Activated naive CD8-positive, alpha-beta T cell treated with anti-CD3 and anti-CD28 coated beads, Interleukin-2, amount 10 ng/mL, durations not matched to agents 7 days and 5 days (primary cell): ENCODE data around the gene SOS1. TPM values are rescaled to one million over a fixed set of nuclear protein-coding genes. Genes with fewer than 3 reads are reported as not detected.
A peak's percentile ranks its signal among the peaks of the same experiment; 100 is the strongest.
"Not testable (repeated sequence)": the region's sequence is repeated elsewhere in the genome, so short reads cannot be mapped to it uniquely, and the experiment has no call there.

Experiments
- ATAC-seq: fragments of 150-1000 bp; cut with Tn5 transposase; one replicate; pipeline ENCODE4 v1.10.0; 2021; ENCODE audit warnings: low read depth, moderate library complexity
- POLR2A ChIA-PET: fragments of 350-600 bp; sonication (Branson Sonifier 250); formaldehyde crosslinking; loops from one replicate; lab custom pipeline; 2021; ENCODE audit warnings: antibody characterized with exemption; lab: Charles Lee
- DNase-seq: peaks from one replicate; pipeline ENCODE4 v3.0.0; 2021
- H3K27ac Mint-ChIP-seq: one replicate; pipeline ENCODE4 v1.8.0; 2022; ENCODE audit warnings: mild to moderate bottlenecking, mixed read lengths
- H3K27me3 Mint-ChIP-seq: one replicate; pipeline ENCODE4 v1.8.0; 2022; ENCODE audit warnings: mild to moderate bottlenecking, moderate library complexity, mixed read lengths
- H3K36me3 Mint-ChIP-seq: one replicate; pipeline ENCODE4 v1.8.0; 2021; ENCODE audit warnings: mild to moderate bottlenecking, mixed read lengths
- H3K4me1 Mint-ChIP-seq: one replicate; pipeline ENCODE4 v1.8.0; 2021; ENCODE audit warnings: mixed read lengths
- H3K4me3 Mint-ChIP-seq: one replicate; pipeline ENCODE4 v1.8.0; 2022; ENCODE audit warnings: mild to moderate bottlenecking, moderate library complexity, mixed read lengths
- H3K9me3 Mint-ChIP-seq: one replicate; pipeline ENCODE4 v1.8.0; 2021; ENCODE audit warnings: mixed read lengths
- total RNA-seq, 2 experiments: library from RNA; stranded (reverse); gene quantifications; one replicate each; pipeline ENCODE4 v1.2.3, GENCODE V29; 2021

Gene SOS1
- total RNA-seq, 2 experiments from 2014 or later, result 154 to 168 TPM

- DNase-seq (no peak), ATAC-seq (no peak)
- H3K4me1 Mint-ChIP-seq, result peaks cover 27% of the 10 kb centered on the region
- H3K9me3 Mint-ChIP-seq, result no peaks in the 10 kb centered on the region
- H3K36me3 Mint-ChIP-seq, result peaks cover 18% of the 10 kb centered on the region
- H3K4me3 Mint-ChIP-seq, result no peak overlapping the region
- POLR2A ChIA-PET, result no interaction called here
- no peaks in the 10 kb centered on the region for H3K27me3 Mint-ChIP-seq
- H3K27ac Mint-ChIP-seq, result no peak overlapping the region
Observed at GRCh38 chr2:39080152-39080551, 40.7 kb downstream of the SOS1 start.

- DNase-seq (no peak), ATAC-seq (no peak)
- POLR2A ChIA-PET, result interaction anchor here (0.7 to 0.8 kb wide), 2 partner anchors 18 to 44 kb away, joined by 3 read pairs; no protein-coding TSS in a partner anchor
- Mint-ChIP-seq H3K36me3 (peaks cover 34% of the 10 kb centered on the region), H3K9me3 (no peaks in the 10 kb centered on the region), H3K27me3 (no peaks in the 10 kb centered on the region), H3K4me1 (peaks cover 41% of the 10 kb centered on the region), H3K4me3 (no peak overlapping the region), H3K27ac (peak overlapping the region; percentile 50)
Observed at GRCh38 chr2:39069890-39070465, 50.9 kb downstream of the SOS1 start.

GRCh38 chr2:39069136-39069515 is 51.7 kb downstream of the SOS1 start:
- ATAC-seq (peak; percentile 29), DNase-seq (no peak)
- H3K9me3 Mint-ChIP-seq, result no peaks in the 10 kb centered on the region
- no peaks in the 10 kb centered on the region for H3K27me3 Mint-ChIP-seq
- peaks cover 37% of the 10 kb centered on the region for H3K4me1 Mint-ChIP-seq
- no peak overlapping the region for H3K4me3 Mint-ChIP-seq
- H3K27ac Mint-ChIP-seq, result no peak overlapping the region
- peaks cover 28% of the 10 kb centered on the region for H3K36me3 Mint-ChIP-seq
- POLR2A ChIA-PET, result interaction anchor here (0.6 to 0.8 kb wide), 2 partner anchors 45 to 200 kb away, joined by 3 to 4 read pairs; no protein-coding TSS in a partner anchor

- Mint-ChIP-seq H3K36me3 (peaks cover 28% of the 10 kb centered on the region), H3K27ac (no peak overlapping the region), H3K4me1 (peaks cover 40% of the 10 kb centered on the region), H3K9me3 (no peaks in the 10 kb centered on the region), H3K27me3 (no peaks in the 10 kb centered on the region), H3K4me3 (no peak overlapping the region)
- no peak for DNase-seq
- peak; percentile 34 for ATAC-seq
- POLR2A ChIA-PET, result interaction anchor here (1.0 kb wide), 1 partner anchor 52 kb away, joined by 3 read pairs; the partner anchor contains the start of gene SOS1
Observed at GRCh38 chr2:39068299-39069135, 52.3 kb downstream of the SOS1 start.

GRCh38 chr2:39065616-39066015 is 55.2 kb downstream of the SOS1 start:
- Mint-ChIP-seq H3K27ac (peak overlapping the region; percentile 70), H3K36me3 (peaks cover 29% of the 10 kb centered on the region), H3K27me3 (no peaks in the 10 kb centered on the region), H3K9me3 (no peaks in the 10 kb centered on the region), H3K4me3 (no peak overlapping the region), H3K4me1 (peaks cover 39% of the 10 kb centered on the region)
- ATAC-seq (no peak), DNase-seq (no peak)
- POLR2A ChIA-PET, result interaction anchor here (1.2 kb wide), 1 partner anchor 46 kb away, joined by 3 read pairs; no protein-coding TSS in a partner anchor

GRCh38 chr2:39062320-39062719 is 58.5 kb downstream of the SOS1 start:
- POLR2A ChIA-PET, result interaction anchor here (2.0 kb wide), 1 partner anchor 166 kb away, joined by 5 read pairs; no protein-coding TSS in a partner anchor
- H3K27ac Mint-ChIP-seq, result no peak overlapping the region

GRCh38 chr2:39061280-39061679 is 59.6 kb downstream of the SOS1 start:
- POLR2A ChIA-PET, result interaction anchor here (2.0 kb wide), 1 partner anchor 167 kb away, joined by 5 read pairs; no protein-coding TSS in a partner anchor
- H3K27me3 Mint-ChIP-seq, result no peaks in the 10 kb centered on the region
- DNase-seq, result no peak
- ATAC-seq, result no peak
- no peak overlapping the region for H3K4me3 Mint-ChIP-seq
- H3K9me3 Mint-ChIP-seq, result no peaks in the 10 kb centered on the region
- peaks cover 19% of the 10 kb centered on the region for H3K36me3 Mint-ChIP-seq
- no peak overlapping the region for H3K27ac Mint-ChIP-seq
- peaks cover 32% of the 10 kb centered on the region for H3K4me1 Mint-ChIP-seq

More at GRCh38 chr2:39062320-39062719, 58.5 kb downstream of the SOS1 start:
- Mint-ChIP-seq H3K4me3 (no peak overlapping the region), H3K36me3 (peaks cover 24% of the 10 kb centered on the region), H3K9me3 (no peaks in the 10 kb centered on the region), H3K27me3 (no peaks in the 10 kb centered on the region), H3K4me1 (peaks cover 36% of the 10 kb centered on the region)
- ATAC-seq (no peak), DNase-seq (no peak)

GRCh38 chr2:39059366-39059952 is 61.4 kb downstream of the SOS1 start:
- DNase-seq (no peak), ATAC-seq (no peak)
- Mint-ChIP-seq H3K36me3 (peaks cover 18% of the 10 kb centered on the region), H3K9me3 (no peaks in the 10 kb centered on the region), H3K4me3 (peak overlapping the region; percentile 24), H3K27me3 (no peaks in the 10 kb centered on the region), H3K27ac (peak overlapping the region; percentile 57), H3K4me1 (peaks cover 29% of the 10 kb centered on the region)
- POLR2A ChIA-PET, result interaction anchor here (1.0 to 2.0 kb wide), 4 partner anchors 60 to 170 kb away, joined by 4 to 6 read pairs (median 5); partner anchors contain the start of gene SOS1

GRCh38 chr2:39058101-39058500 is 62.8 kb downstream of the SOS1 start:
- H3K27ac Mint-ChIP-seq, result no peak overlapping the region
- H3K4me3 Mint-ChIP-seq, result no peak overlapping the region
- DNase-seq (no peak), ATAC-seq (no peak)
- H3K27me3 Mint-ChIP-seq, result no peaks in the 10 kb centered on the region
- H3K4me1 Mint-ChIP-seq, result peaks cover 30% of the 10 kb centered on the region
- no peaks in the 10 kb centered on the region for H3K9me3 Mint-ChIP-seq
- H3K36me3 Mint-ChIP-seq, result peaks cover 29% of the 10 kb centered on the region
- POLR2A ChIA-PET, result interaction anchor here (1.4 to 2.0 kb wide), 2 partner anchors 62 to 170 kb away, joined by 5 to 6 read pairs; partner anchors contain the start of gene SOS1

GRCh38 chr2:39052665-39053064 is 68.2 kb downstream of the SOS1 start:
- H3K27ac Mint-ChIP-seq, H3K4me3 Mint-ChIP-seq, DNase-seq, POLR2A ChIA-PET, H3K9me3 Mint-ChIP-seq, ATAC-seq, H3K27me3 Mint-ChIP-seq: not testable (repeated sequence)
- H3K36me3 Mint-ChIP-seq, result peaks cover 57% of the 10 kb centered on the region
- peaks cover 14% of the 10 kb centered on the region for H3K4me1 Mint-ChIP-seq

- H3K4me3 Mint-ChIP-seq, result no peak overlapping the region
- ATAC-seq (no peak), DNase-seq (no peak)
- H3K36me3 Mint-ChIP-seq, result peaks cover 66% of the 10 kb centered on the region
- POLR2A ChIA-PET, result no interaction called here
- H3K27ac Mint-ChIP-seq, result no peak overlapping the region
- no peaks in the 10 kb centered on the region for H3K9me3 Mint-ChIP-seq
- no peaks in the 10 kb centered on the region for H3K27me3 Mint-ChIP-seq
- H3K4me1 Mint-ChIP-seq, result peaks cover 12% of the 10 kb centered on the region
Observed at GRCh38 chr2:39050109-39050508, 70.7 kb downstream of the SOS1 start.

GRCh38 chr2:39039072-39039471 is 81.8 kb downstream of the SOS1 start:
- Mint-ChIP-seq H3K27me3 (no peaks in the 10 kb centered on the region), H3K36me3 (peaks cover 31% of the 10 kb centered on the region), H3K4me1 (peaks cover 5% of the 10 kb centered on the region), H3K4me3 (no peak overlapping the region), H3K27ac (no peak overlapping the region), H3K9me3 (no peaks in the 10 kb centered on the region)
- DNase-seq (no peak), ATAC-seq (no peak)
- POLR2A ChIA-PET, result no interaction called here

GRCh38 chr2:39033980-39034379 is 86.9 kb downstream of the SOS1 start:
- H3K9me3 Mint-ChIP-seq, result no peaks in the 10 kb centered on the region
- H3K27me3 Mint-ChIP-seq, result no peaks in the 10 kb centered on the region
- POLR2A ChIA-PET, result no interaction called here
- DNase-seq (no peak), ATAC-seq (no peak)
- peaks cover 7% of the 10 kb centered on the region for H3K4me1 Mint-ChIP-seq
- H3K4me3 Mint-ChIP-seq, result no peak overlapping the region
- no peak overlapping the region for H3K27ac Mint-ChIP-seq
- peaks cover 17% of the 10 kb centered on the region for H3K36me3 Mint-ChIP-seq
